Measurements from ENCODE around the gene SOS2.
A peak's percentile ranks its signal among the peaks of the same experiment; 100 is the strongest.

The SOS2 gene
- 56.2 to 168 reads per million in 2 experiments for total RNA-seq

- peak; percentile 72 for DNase-seq (ENCODE audit: low read depth)
Observed at GRCh38 chr14:50231475-50232275, at the start of gene SOS2. TSS of gene SOS2 (minus strand) at chr14:50231578. CDS start at chr14:50231283, 295 bp downstream.

GRCh38 chr14:50272498-50272897 is 41.1 kb upstream of the SOS2 start:
- DNase-seq (ENCODE audit: low read depth) = no peak

- DNase-seq (ENCODE audit: low read depth) = no peak
Observed at GRCh38 chr14:50270932-50271331, 39.6 kb upstream of the SOS2 start.

GRCh38 chr14:50265029-50265428 is 33.7 kb upstream of the SOS2 start:
- DNase-seq (ENCODE audit: low read depth) = no peak

- no peak for DNase-seq (ENCODE audit: low read depth)
Observed at GRCh38 chr14:50263321-50263720, 31.9 kb upstream of the SOS2 start.

GRCh38 chr14:50262865-50263264 is 31.5 kb upstream of the SOS2 start:
- no peak for DNase-seq (ENCODE audit: low read depth)

- DNase-seq (ENCODE audit: low read depth) = no peak
Observed at GRCh38 chr14:50260511-50260910, 29.1 kb upstream of the SOS2 start.

GRCh38 chr14:50260072-50260471 is 28.7 kb upstream of the SOS2 start:
- no peak for DNase-seq (ENCODE audit: low read depth)

- DNase-seq (ENCODE audit: low read depth) = no peak
Observed at GRCh38 chr14:50257732-50258131, 26.4 kb upstream of the SOS2 start.

- DNase-seq (ENCODE audit: low read depth) = no peak
Observed at GRCh38 chr14:50254248-50254647, 22.9 kb upstream of the SOS2 start.

GRCh38 chr14:50249136-50249775 is 17.9 kb upstream of the SOS2 start:
- DNase-seq (ENCODE audit: low read depth) = no peak

- no peak for DNase-seq (ENCODE audit: low read depth)
Observed at GRCh38 chr14:50247245-50247644, 15.9 kb upstream of the SOS2 start.

GRCh38 chr14:50242566-50243310 is 11.4 kb upstream of the SOS2 start:
- no peak for DNase-seq (ENCODE audit: low read depth)

- no peak for DNase-seq (ENCODE audit: low read depth)
Observed at GRCh38 chr14:50242096-50242495, 10.7 kb upstream of the SOS2 start.

GRCh38 chr14:50237427-50237826 is 6.0 kb upstream of the SOS2 start:
- DNase-seq (ENCODE audit: low read depth) = no peak

- DNase-seq (ENCODE audit: low read depth) = no peak
Observed at GRCh38 chr14:50233951-50234250, 2.5 kb upstream of the SOS2 start.

GRCh38 chr14:50233166-50233950 is 2.0 kb upstream of the SOS2 start:
- DNase-seq (ENCODE audit: low read depth) = no peak

- no peak for DNase-seq (ENCODE audit: low read depth)
Observed at GRCh38 chr14:50232276-50232642, 881 bp upstream of the SOS2 start.

GRCh38 chr14:50230701-50231474 is 490 bp downstream of the SOS2 start:
- DNase-seq (ENCODE audit: low read depth) = peak; percentile 3

GRCh38 chr14:50230401-50230700 is 1.0 kb downstream of the SOS2 start:
- no peak for DNase-seq (ENCODE audit: low read depth)

GRCh38 chr14:50229681-50230080 is 1.7 kb downstream of the SOS2 start:
- DNase-seq (ENCODE audit: low read depth) = no peak

GRCh38 chr14:50228313-50228712 is 3.1 kb downstream of the SOS2 start:
- no peak for DNase-seq (ENCODE audit: low read depth)
